Myocyte (in vitro differentiated cells): Measurements from ENCODE around the gene RTN4. TPM values are rescaled to one million over a fixed set of nuclear protein-coding genes. Genes with fewer than 3 reads are reported as not detected.
"Not testable (repeated sequence)": the region's sequence is repeated elsewhere in the genome, so short reads cannot be mapped to it uniquely, and the experiment has no call there.

ENCODE experiments used
- DNase-seq: peaks from one replicate; pipeline ENCODE4 v3.0.0-alpha.2; 2012; ENCODE audit warnings: low read depth
- total RNA-seq: library from RNA; depleted of rRNA; stranded (reverse); fragments of >200 nt; gene quantifications from 2 replicates; pipeline ENCODE4 v1.2.3, GENCODE V29; 2014

The RTN4 gene
- total RNA-seq, 1 donor from 2014 or later = 1,025 TPM

DNA sequence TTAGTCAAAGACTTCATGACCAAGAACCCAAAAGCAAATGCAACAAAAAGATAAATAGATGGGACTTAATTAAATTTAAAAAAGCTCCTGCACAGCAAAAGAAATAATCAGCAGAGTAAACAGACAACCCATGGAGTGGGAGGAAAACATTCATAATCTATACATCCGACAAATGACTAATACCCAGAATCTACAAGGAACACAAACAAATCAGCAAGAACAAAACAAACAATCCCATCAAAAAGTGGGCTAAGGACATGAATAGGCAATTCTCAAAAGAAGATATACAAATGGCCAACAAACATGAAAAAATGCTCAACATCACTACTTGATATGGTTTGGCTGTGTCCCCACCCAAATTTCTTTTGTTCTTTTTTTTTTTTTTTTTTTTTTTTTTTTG lies 25.8 kb upstream of the RTN4 start:
- DNase-seq = not testable (repeated sequence)

DNA sequence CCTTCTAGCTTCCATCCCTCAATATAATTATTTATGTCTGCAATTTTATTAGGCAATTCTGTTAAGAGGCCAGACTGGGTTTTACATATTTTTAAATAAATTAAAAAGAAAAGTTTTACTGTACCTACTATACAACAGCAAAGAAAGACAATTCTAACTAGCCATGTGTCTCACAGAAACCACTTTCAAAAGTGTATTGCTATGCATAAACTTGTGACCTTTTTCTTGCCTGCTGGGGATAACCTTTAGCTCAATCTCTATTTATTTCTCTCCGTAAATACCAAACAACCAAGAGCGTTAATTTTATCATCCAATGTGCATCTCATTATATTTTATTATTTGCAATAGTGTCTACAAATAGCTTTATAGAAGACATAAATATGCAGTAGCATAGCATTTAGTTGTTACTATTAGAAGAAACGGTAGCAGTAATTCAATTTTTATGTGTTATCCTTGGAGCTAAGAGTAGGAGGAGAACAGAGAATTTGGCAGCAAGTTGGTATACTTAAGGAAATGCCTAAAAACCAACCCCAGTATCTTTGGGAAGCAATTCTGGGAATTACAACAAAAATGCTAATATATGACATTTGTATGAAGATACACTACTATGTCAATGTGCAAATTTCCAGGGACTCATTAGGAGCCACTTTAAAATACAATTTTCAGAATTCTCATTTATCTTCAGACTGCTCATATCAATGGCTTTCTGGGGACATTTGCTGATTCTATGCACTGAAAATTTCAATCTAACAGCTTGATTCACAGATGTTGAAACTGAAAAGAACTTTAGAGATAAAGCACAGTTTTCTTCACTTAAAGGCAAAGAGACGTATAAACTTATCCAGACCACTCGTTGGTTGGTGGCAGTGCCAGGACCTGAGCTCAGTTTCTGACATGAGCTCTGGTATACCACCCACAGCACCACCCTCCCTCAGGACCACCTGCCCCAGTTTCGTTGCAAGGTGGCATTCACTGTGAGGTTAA lies 23.0 kb upstream of the RTN4 start:
- no peak for DNase-seq

DNA sequence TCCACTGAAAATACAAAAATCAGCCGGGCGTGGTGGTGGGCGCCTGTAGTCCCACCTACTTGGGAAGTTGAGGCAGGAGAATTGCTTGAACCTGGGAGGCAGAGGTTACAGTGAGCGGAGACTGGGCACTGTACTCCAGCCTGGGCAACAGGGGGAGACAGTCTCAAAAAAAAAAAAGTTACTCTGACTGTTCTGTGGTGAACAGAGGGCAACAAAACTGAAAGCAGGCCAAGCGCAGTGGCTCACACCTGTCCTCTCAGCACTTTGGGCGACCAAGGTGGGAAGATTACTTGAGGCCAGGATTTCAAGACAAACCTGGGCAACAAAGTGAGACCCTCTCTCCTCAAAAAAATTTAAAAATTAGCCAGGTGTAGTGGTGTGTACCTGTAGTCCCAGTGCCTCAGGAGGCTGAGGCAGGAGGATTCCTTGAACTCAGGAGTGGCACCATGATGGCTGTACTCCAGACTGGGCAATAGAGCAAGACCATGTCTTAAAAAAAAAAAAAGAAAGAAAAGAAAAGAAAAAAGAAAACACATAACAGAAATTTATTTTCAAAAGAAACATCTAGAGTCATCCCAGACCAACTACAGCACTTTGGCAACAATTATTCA lies 13.6 kb upstream of the RTN4 start:
- no peak for DNase-seq

DNA sequence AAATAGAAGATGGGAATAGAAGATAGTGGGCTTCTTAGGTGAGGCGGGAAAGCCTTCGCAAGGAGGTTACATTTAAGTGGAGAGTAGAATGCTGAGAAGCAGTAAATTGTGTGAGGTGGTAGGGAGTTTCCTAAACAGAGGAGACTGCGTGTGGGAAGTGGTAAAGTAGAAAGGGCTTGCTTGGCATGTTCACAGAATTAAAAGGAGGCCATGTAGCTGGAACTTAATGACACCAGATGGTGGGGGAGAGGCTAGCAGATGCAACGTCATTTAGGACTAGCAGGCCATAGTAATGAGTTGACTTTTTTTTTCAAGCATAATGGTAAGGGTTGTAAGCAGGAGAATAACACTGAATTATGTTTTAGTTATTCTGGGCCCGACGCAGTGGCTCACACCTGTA lies 13.0 kb upstream of the RTN4 start:
- DNase-seq = no peak

DNA sequence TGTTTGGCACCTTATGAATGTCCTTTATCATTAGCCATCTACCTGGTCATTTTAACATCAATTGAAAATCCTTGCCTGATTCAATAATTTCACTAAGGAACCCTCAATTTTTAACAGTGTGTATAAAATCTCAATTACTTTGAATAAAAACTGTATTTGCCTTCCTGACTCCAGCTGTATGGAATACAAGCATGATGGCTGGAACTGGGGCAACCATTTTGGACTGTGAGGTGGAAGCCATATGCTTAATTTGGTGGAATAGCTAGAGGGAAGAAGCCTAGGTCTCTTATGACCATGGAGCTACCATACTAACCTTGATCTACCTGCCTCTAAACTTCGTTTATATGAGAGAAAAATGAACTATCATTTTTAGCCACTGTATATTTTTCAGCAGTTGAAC lies 12.5 kb upstream of the RTN4 start:
- no peak for DNase-seq

DNA sequence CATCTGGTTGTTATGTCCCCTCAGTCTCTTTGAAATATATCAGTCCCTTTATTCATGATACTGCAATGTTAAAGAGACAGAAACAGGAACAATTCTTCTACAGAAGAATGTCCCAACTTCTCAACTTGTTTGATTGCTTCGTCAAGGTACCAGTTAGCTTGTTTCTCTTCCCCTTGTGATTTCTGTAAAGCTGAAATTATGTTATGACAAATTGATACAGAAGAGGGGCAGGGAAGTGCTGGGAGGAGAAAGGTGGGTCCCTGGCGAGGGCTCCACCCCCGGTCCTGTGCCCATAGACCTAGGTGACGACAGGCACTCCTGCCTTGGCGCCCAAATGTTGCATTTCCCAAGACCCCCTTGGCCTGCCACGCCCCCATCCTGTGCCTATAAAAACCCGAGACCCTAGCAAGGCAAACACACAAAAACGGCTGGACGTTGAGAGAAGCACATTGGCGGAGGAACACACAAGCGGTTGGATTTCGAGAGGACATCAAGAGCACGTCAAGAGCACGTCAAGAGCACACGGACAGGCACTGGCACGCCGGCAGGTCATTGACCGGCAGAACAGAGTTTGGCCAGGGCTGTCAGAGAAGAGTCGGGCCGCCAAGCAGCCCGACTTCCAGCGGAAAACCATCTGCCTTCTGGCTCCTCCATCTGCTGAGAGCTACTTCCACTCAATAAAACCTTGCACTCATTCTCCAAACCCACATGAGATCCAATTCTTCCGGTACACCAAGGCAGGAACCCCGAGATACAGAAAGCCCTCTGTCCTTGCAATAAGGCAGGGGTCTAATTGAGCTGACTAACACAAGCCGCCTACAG lies 11.5 kb upstream of the RTN4 start:
- no peak for DNase-seq

DNA sequence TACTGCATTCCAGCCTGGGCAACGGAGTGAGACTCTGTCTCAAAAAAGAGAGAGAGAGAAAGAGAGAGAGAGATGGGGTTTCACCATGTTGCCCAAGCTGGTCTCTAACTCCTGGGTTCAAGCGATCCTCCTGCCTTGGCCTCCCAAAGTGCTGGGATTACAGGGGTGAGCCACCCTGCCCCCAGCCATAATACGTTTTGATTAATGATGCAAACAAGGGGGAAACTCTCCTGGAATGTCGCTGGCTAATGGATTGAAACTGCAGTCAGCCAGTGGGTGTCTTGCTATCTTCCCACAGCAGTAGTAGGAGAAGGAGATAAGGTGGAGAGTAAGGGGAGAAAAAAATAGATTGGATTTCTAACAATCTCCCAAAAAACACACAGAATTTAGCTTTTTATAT lies 9.5 kb upstream of the RTN4 start:
- DNase-seq = no peak

DNA sequence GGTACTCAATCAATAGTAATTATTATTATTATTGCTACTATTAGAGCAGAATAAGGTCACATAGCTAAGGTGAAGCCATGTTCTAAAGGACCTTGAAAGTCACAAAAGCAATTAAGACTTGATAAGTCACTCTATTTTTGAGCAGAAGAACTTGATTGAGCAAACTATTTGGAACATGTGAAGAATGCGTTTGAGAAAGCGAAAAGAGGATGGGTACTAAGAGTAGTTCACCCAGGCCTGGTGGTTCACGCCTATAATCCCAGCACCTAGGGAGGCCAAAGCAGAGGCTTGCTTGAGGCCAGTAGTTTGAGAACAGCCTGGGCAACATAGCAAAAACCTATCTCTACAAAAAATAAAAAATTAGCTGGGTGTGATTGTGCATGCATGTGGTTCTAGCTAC lies 7.2 kb upstream of the RTN4 start:
- DNase-seq = no peak

DNA sequence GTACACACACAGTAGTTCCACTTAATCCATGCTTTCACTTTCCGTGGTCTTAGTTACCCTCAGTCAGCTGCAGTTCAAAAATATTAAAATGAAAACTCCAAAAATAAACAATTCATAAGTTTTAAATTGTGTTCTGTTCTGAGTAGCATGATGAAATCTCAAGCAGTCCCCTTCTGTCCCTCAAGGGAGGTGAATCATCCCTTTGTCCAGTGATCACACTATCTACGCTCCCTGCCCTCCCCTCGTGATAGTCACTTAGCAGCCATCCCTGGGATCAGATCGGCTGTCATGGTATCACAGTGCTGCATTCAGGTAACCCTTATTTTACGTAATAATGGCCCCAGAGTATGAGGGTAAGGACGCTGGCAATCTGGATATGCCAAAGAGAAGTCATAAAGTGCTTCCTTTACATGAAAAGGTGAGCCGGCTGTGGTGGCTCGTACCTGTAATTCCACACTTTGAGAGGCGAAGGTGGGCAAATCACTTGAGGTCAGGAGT lies 5.8 kb upstream of the RTN4 start:
- peak; percentile 78 for DNase-seq

DNA sequence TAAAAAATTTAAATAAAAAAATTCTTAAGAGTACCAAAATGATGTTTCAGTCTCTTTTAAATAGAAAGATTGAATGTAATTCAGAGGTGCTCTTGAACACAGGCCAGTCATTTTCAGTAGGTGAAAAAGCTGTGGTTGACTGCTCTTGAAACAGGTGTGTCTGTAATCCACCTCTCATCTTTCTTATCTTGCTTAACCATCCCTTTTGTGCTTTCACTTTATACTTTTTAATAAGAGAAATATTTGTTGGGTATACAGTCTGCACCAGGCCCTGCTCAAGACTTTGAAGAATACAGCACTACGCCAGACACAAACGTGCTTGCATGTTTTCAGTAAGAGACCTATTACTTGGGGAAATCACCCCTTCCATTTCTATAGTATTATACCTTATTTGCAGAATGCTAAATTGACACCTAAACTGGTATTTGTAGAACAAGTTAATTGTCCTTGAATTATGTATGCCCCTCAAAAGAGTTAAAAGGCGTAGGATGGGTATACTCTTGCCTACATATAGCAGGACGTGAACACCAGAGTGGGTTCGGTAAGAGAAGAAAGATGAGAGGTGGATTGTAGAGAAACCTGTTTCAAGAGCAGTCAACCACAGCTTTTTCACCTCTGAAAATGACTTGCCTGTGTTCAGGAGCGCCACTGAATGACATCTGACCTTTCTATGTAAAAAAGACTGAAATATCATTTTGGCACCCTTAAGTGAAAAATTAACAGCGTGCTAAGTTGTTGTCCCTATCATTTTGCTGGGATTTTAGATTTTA lies 4.0 kb upstream of the RTN4 start:
- DNase-seq = no peak

DNA sequence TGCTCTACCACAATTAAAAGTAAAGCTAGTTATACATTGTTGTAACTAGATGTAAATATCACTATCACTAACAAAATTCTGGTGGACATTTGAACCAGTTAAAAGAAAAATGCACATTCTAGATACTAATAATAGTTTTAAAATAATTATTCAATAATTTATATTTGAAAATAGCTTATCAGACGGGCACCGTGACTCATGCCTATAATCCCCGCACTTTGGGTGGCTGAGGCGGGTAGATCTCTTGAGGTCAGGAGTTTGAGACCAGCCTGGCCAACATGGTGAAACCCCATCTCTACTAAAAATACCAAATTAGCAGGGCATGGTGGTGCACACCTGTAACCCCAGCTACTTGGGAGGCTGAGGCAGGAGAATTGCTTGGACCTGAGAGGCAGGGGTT lies 3.0 kb upstream of the RTN4 start:
- not testable (repeated sequence) for DNase-seq

DNA sequence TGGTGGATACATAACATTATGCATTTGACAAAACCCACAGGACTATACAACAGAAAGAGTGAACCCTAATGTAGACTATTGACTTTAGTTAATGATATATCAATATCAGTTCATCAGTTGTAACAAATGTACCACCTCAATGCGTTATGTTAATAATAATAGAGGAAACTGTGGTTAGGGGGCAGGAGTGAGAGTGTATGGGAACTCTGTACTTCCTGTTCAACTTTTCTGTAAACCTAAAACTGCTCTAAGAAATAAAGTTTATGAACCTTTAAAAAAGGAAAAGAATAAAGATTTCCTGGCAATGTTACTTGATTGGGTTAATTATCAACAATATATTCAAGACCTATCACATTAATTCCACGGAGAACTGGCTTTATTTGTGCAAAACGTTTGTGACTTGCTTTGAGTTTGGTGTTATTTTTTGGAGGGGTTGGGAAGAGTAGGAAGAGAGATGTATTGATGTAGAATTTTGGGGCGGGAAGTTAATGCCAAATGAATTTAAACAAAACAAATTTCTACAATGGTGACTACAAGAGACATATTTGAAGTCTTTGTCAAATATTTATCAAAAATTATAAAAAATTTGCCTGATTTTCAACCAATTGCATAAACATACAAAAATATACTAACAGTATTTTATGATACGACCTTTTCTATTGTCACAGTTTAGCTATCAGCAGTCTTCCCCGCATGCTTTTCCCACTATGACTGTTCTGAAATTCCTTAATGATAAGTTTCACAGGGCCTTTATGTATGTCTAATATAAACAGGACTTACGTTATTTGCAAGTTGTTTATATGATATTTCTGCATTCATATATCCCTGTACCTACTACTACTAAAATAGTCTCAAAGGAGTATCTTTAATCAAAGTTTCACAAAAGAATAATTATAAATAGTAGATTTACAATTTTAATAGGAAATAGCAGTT lies 2.1 kb upstream of the RTN4 start:
- no peak for DNase-seq

DNA sequence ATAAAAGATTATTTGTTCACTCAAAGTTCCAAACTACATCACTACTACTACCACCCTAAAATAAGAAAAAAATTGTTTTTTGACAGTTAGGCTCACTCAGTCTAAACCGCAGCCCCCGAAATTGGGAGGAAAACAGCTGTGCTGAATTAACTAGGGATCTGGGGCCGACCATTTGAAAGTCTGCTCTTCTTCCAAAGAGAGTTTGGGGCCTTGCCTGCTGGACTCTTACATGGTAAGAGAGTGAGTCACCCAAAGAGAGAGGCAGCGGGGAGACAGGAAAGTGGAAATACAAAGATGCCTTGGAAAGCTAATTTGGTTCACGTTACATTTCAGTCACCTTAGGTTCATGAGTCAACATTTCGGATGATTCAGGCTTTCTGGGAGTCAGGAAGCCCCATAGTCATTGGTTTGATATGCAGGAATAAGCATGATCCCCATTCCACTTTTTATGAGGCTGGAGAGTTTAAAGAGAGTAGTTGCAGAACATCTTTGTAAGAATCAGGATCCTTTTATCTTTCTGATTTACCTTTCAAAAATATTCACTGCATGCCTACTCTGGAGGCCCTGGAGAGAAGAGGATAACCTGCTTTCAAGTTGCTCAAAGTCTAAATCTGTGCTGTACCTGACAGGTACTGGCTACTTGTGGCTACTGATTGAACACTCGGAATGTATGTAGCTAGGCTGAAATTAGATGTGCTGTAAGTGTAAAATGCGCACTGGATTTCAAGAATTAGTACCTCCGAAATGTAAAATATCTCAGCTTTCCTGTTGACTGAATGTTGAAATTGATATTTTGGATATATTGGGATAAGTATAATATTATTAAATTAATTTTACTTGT lies 995 bp upstream of the RTN4 start:
- DNase-seq = peak; percentile 96

DNA sequence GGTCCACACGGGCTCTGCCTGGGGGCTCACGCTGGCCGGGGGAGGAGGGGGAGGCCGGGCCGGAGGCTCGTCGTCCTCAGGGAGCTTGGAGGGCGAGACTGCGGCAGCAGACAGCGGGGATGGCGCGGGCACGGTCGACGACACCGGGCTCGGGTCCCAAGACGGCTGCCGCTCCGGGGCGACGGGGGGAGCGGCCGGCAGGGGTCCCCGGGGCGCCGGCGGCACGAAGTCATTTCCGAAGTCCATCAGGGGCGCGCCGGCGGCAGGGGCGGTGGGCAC lies 491 bp downstream of the RTN4 start:
- no peak for DNase-seq

DNA sequence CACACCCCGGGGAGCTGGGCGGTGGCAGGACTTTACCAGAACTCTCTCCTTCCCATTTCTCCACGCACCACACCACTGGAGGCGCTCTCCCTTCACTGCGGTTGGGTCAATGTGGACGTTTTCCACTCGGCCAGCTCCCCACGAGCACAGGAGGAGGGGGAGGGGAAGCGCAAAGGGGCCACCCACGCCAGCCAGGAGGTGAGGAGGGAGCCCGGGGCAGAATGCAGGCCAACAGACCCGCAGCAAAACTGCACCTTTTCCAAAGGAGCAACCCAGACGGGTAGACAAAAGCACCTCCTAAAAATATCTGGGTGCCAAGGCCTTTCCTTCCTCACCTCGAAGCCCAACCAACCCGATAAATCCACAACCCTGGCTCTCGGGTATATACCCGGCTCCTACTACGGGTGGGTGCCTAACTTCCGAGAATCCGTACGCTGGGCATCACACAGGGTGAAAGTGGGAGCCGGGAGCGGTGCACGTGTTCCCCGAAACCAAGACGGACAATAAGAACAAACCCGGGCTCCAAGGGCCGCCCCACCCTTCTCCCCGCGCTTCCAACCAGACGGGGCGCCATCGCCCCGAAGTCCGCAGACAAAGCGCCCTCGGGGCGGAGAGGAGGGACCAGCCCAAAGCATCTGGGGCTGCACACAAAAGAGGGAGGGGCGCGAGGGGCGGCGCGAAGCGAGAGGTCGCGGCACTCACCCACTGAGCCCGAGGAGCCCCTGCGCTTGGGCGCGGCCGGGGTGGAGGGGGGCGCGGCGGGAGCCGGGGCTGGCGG lies 1.0 kb downstream of the RTN4 start:
- peak; percentile 95 for DNase-seq

DNA sequence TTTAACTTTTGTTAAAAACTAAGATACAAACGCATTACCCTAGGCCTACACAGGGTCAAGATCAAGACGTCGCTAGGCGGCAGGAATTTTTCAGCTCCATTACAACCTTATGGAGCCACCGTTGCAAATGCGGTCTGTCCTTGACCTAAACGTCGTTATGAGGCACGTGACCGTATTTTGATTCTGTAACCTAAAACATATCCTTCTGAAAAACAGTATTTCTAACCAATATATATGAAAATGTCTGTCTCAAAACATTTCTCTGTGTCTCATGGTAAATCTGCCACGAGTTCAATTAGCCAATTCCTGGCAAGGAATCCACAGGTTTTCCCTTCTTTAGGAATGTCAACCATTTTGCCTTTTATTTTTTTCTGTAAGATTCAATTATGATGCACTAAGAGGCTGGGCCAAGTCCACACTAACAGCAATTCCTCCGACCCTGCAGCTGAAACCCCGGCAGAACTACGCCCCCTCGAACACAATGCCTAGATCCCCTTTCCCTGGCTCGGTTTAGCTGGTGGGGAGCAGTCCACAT lies 1.7 kb downstream of the RTN4 start:
- DNase-seq = peak; percentile 62

DNA sequence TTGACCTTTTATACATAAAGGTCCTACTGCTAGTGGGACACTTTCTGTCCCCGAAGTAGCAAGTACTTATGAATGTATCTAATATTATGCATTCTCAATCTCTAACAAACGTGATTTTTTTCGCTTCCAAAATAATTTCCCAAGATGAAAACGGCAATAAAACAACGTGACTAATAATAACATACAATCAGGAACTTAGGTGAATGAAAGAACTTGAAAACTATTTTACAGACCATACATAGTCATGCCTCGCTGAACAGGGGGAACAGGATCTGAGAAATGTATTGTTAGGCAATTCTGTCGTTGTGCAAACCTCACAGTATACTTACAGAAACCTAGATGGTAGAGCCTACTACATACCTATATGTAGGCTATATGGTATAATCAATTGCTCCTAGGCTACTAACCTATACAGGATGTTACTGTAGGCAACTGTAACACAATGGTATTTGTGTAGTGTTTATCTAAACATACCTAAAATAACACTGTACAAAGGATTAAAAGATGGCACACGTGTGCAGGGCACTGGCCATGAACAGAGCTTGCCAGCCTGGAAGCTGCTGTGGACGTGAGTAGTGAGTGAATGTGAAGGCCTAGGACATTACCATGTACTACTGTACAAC lies 2.5 kb downstream of the RTN4 start:
- DNase-seq = peak; percentile 61

DNA sequence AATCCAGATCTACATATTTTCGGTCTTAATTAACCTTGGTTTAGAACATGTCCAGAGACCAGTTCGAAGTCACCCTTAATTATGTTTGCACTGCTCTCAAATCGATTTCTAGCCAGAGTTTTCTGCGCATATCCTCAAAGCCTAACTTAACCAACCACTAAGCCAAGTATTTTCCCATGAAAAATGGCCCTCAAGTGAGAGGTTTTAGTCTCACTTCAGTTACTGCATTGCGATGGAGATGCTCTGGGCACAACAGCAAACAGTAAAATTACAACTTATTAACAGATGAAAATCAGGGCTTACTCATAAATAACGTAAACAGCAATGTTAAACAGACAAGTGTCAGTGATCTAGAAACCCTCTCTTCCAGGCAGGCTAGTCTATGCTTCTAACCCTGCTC lies 4.5 kb downstream of the RTN4 start:
- DNase-seq = peak; percentile 47
